HepG2 (cell line): ENCODE results near the gene REPIN1. TPM values are rescaled to one million over a fixed set of nuclear protein-coding genes. Genes with fewer than 3 reads are reported as not detected.
A peak's percentile ranks its signal among the peaks of the same experiment; 100 is the strongest.

Experiments used
- ATAC-seq: fragments of 200-7000 bp; cut with Tn5 transposase; 3 replicates; pipeline ENCODE4 v1.9.1; 2020; ENCODE audit warnings: mild to moderate bottlenecking, moderate library complexity
- Bru-seq: library from RNA; stranded (reverse); fragments of 400-500 nt; gene quantifications from one replicate; lab custom pipeline; 2021; lab: Mats Ljungman, UMichigan
- BruChase-seq, 2 experiments: library from RNA; stranded (reverse); fragments of 400-500 nt; gene quantifications; one replicate each; lab custom pipeline; 2021; lab: Mats Ljungman, UMichigan
- BruUV-seq: library from RNA; stranded (reverse); fragments of 400-500 nt; replicated peaks from 2 replicates; lab custom pipeline; 2021; lab: Mats Ljungman, UMichigan
- CTCF ChIA-PET: fragments of 300-600 bp; formaldehyde crosslinking; extraction: SDS; loops from one replicate; lab custom pipeline; 2021; ENCODE audit warnings: low total read pairs, inconsistent platforms, low intra/inter-chr PET ratio; lab: Yijun Ruan, JAX
- POLR2A ChIA-PET: fragments of 350-600 bp; sonication (Branson Sonifier 250); formaldehyde crosslinking; loops from one replicate; lab custom pipeline; 2020; ENCODE audit warnings: antibody characterized with exemption, inconsistent platforms; lab: Yijun Ruan, JAX
- DNase-seq: peaks from one replicate; pipeline ENCODE4 v3.0.0-alpha.2; 2015; ENCODE audit warnings: low spot score
- FAIRE-seq: peaks from 3 replicates; lab custom pipeline; 2011; peaks lifted over from hg19 to GRCh38; lab: Jason Lieb, UNC
- H2AFZ ChIP-seq: one replicate; pipeline ENCODE4 v1.6.1; 2011; ENCODE audit warnings: low read length, inconsistent platforms
- H3K27ac ChIP-seq: fragments of 300-600 bp; 3 replicates; pipeline ENCODE4 v1.8.0; 2011; ENCODE audit warnings: mixed run types, mild to moderate bottlenecking, mixed read lengths, low read length, inconsistent platforms; ENCODE audit not compliant: insufficient read depth; ENCODE audit errors: extremely low read length
- H3K27me3 ChIP-seq, 2 experiments: fragments of 200-600 bp in 1 of 2; 2 replicates in 1 of 2; 3 replicates in 1 of 2; pipeline versions ENCODE4 v1.6.0 to v1.8.0; 2011; ENCODE audit warnings: low read length in 2 of 2, mild to moderate bottlenecking in 2 of 2, moderate library complexity in 2 of 2, inconsistent platforms in 1 of 2; ENCODE audit not compliant: insufficient read depth in 2 of 2, control insufficient read depth in 1 of 2
- H3K36me3 ChIP-seq, 2 experiments: fragments of 200-600 bp in 1 of 2; replicated peaks in 1 of 2; 2 replicates in 1 of 2; 3 replicates in 1 of 2; pipeline versions ENCODE4 v1.5.1 to v1.8.0; 2011; ENCODE audit warnings: low read length in 2 of 2, inconsistent platforms in 1 of 2; ENCODE audit not compliant: insufficient read depth in 2 of 2, control insufficient read depth in 1 of 2
- H3K4me1 ChIP-seq: 2 replicates; pipeline ENCODE4 v1.5.1; 2012; ENCODE audit warnings: low read length, inconsistent platforms; ENCODE audit not compliant: insufficient read depth
- H3K4me2 ChIP-seq: 2 replicates; pipeline ENCODE4 v1.6.0; 2011; ENCODE audit warnings: low read depth, low read length, inconsistent platforms
- H3K4me3 ChIP-seq, 3 experiments: fragments of 200-600 bp in 1 of 3; sonication (generic), shearing (Covaris generic) in 1 of 3; replicated peaks in 1 of 3; 2 replicates each; pipeline ENCODE4 v1.5.1; 2011 to 2016; ENCODE audit warnings: low read length in 3 of 3, inconsistent platforms in 2 of 3, low read depth in 2 of 3, mild to moderate bottlenecking in 2 of 3, control low read depth in 1 of 3, mixed read lengths in 1 of 3; ENCODE audit not compliant: insufficient read depth in 1 of 3
- H3K79me2 ChIP-seq: one replicate; pipeline ENCODE4 v1.6.1; 2011; ENCODE audit warnings: low read length, inconsistent platforms; ENCODE audit not compliant: insufficient read depth
- H3K9ac ChIP-seq: 2 replicates; pipeline ENCODE4 v1.6.0; 2011; ENCODE audit warnings: mild to moderate bottlenecking, low read depth, low read length, inconsistent platforms; ENCODE audit not compliant: insufficient read depth
- H3K9me3 ChIP-seq: 2 replicates; pipeline ENCODE4 v1.5.1; 2012; ENCODE audit warnings: mild to moderate bottlenecking, low read length
- H4K20me1 ChIP-seq: 2 replicates; pipeline ENCODE4 v1.6.0; 2011; ENCODE audit warnings: inconsistent platforms, mild to moderate bottlenecking, low read length, moderate library complexity; ENCODE audit not compliant: insufficient read depth
- CHD2 ChIP-seq: IDR thresholded peaks from 2 replicates; pipeline ENCODE4 v1.6.1; 2011; ENCODE audit warnings: low read depth, low read length, improper control_type of control experiment
- GATAD1 ChIP-seq: IDR thresholded peaks from 2 replicates; pipeline ENCODE4 v1.6.1; 2016; ENCODE audit warnings: missing genetic modification reagents, missing compliant biosample characterization
- HES4 ChIP-seq: sonication (generic); formaldehyde crosslinking; IDR thresholded peaks from 2 replicates; pipeline ENCODE4 v1.9.0; 2021; ENCODE audit warnings: mild to moderate bottlenecking, missing genetic modification reagents, borderline replicate concordance
- HNF4A ChIP-seq: sonication (generic); formaldehyde crosslinking; IDR thresholded peaks from 2 replicates; pipeline ENCODE4 v1.4.0; 2020; ENCODE audit warnings: missing genetic modification reagents
- NR2F6 ChIP-seq, 2 experiments: IDR thresholded peaks; 2 replicates each; pipeline ENCODE4 v1.6.1; 2016; ENCODE audit warnings: antibody characterized with exemption in 1 of 2, mild to moderate bottlenecking in 1 of 2
- POGZ ChIP-seq: sonication (generic); formaldehyde crosslinking; IDR thresholded peaks from 2 replicates; pipeline ENCODE4 v1.4.0; 2020; ENCODE audit warnings: mild to moderate bottlenecking, missing genetic modification reagents
- PPARG ChIP-seq: conservative IDR thresholded peaks from 2 replicates; pipeline ENCODE4 v1.6.1; 2016; ENCODE audit warnings: missing biosample characterization, missing genetic modification reagents
- TBL1XR1 ChIP-seq: fragments of 150-350 bp; IDR thresholded peaks from 2 replicates; pipeline ENCODE4 v1.6.1; 2014; ENCODE audit warnings: borderline replicate concordance, low read length; ENCODE audit not compliant: partially characterized antibody
- U2AF2 ChIP-seq: fragments of 200-400 bp; formaldehyde crosslinking; IDR thresholded peaks from 2 replicates; pipeline ENCODE4 v1.6.1; 2017; ENCODE audit warnings: low read depth, mild to moderate bottlenecking, low read length
- UBTF ChIP-seq: sonication (generic); formaldehyde crosslinking; IDR thresholded peaks from 2 replicates; pipeline ENCODE4 v1.4.0; 2020; ENCODE audit warnings: mild to moderate bottlenecking, missing genetic modification reagents
- ZNF34 ChIP-seq: sonication (generic); formaldehyde crosslinking; IDR thresholded peaks from 2 replicates; pipeline ENCODE4 v1.4.0; 2020; ENCODE audit warnings: mild to moderate bottlenecking, missing genetic modification reagents, borderline replicate concordance
- ZNF350 ChIP-seq: sonication (generic); formaldehyde crosslinking; IDR thresholded peaks from 2 replicates; pipeline ENCODE4 v1.4.0; 2020; ENCODE audit warnings: mild to moderate bottlenecking, low read depth, missing genetic modification reagents, borderline replicate concordance
- ZNF563 ChIP-seq: sonication (generic); formaldehyde crosslinking; IDR thresholded peaks from 2 replicates; pipeline ENCODE4 v1.8.0; 2022; ENCODE audit warnings: mild to moderate bottlenecking, moderate library complexity, missing genetic modification reagents
- ZNF737 ChIP-seq: sonication (generic); formaldehyde crosslinking; IDR thresholded peaks from 2 replicates; pipeline ENCODE4 v1.5.0; 2020; ENCODE audit warnings: missing genetic modification reagents, mild to moderate bottlenecking, borderline replicate concordance
- WGBS: methylation state at CpG from one replicate; pipeline ENCODE4 v1.1.6; 2017; ENCODE audit warnings: low lambda C conversion rate; 5-methylcytosine and 5-hydroxymethylcytosine counted together
- in situ Hi-C: cut with HindIII; loops from 2 replicates; pipeline ENCODE4 v1.10.0; 2017; ENCODE audit warnings: low pct_unique_long_range_greater_than_20kb; ENCODE audit not compliant: extremely low pct_ligation_motif_present
- intact Hi-C: fragments of 100-400 bp; cut with micrococcal nuclease; formaldehyde crosslinking; loops from one replicate; pipeline ENCODE4 v1.10.0; 2022; ENCODE audit not compliant: unreplicated experiment
- long read RNA-seq, 2 experiments: library from RNA in 1 of 2; library from polyadenylated mRNA in 1 of 2; stranded (forward) in 1 of 2; unstranded in 1 of 2; transcript quantifications; one replicate each; pipeline ENCODE4 v2.0.0, GENCODE V29; 2019 to 2022
- polyA minus RNA-seq, 3 experiments: library from RNA; depleted of rRNA, polyadenylated mRNA; stranded (reverse); fragments of >200 nt; gene quantifications; 2 replicates each; pipeline ENCODE4 v1.2.3, GENCODE V29; 2011; ENCODE audit warnings: low replicate concordance in 1 of 3
- polyA plus RNA-seq, 8 experiments: library from polyadenylated mRNA; depleted of rRNA in 3 of 8; stranded (reverse) in 7 of 8; unstranded in 1 of 8; fragments of >200 nt; fragmentation: Illumina TruSeq in 4 of 8; extraction: Trizol in 4 of 8; gene quantifications; 2 replicates each; pipeline versions ENCODE4 v1.2.1 to v1.2.3, GENCODE V29; 2011 to 2016; ENCODE audit warnings: low read depth in 4 of 8, missing spikeins in 1 of 8, mixed read lengths in 1 of 8; ENCODE audit not compliant: insufficient read depth in 1 of 8
- total RNA-seq, 5 experiments: library from RNA; depleted of rRNA; stranded (reverse); fragments of >200 nt; fragmentation: Illumina TruSeq; extraction: Trizol; gene quantifications; 2 replicates each; pipeline ENCODE4 v1.2.3, GENCODE V29; 2016; ENCODE audit warnings: low read depth in 1 of 5

Gene REPIN1
- total RNA-seq (2016; rRNA removed; fragmentation: Illumina TruSeq; extraction: Trizol) (86.4 and 108 TPM in 2 replicates), polyA plus RNA-seq (2011; rRNA removed) (69.9 and 87.9 TPM in 2 replicates), polyA minus RNA-seq (2011; rRNA and poly(A)+ RNA removed; ENCODE audit: low replicate concordance) (81.7 and 98.0 TPM in 2 replicates), Bru-seq, nascent RNA (percentile 91 among the genes with signal in this experiment), BruChase-seq, experiment 1, labeled RNA remaining after a 6-hour chase (percentile 99 among the genes with signal in this experiment), BruChase-seq, experiment 2, labeled RNA remaining after a 2-hour chase (percentile 99 among the genes with signal in this experiment)
- 34.3 and 36.1 TPM in 2 replicates for total RNA-seq (2016; cell fraction: cytosol; rRNA removed; fragmentation: Illumina TruSeq; extraction: Trizol; ENCODE audit: low read depth)
- total RNA-seq (2016; cell fraction: insoluble cytoplasmic fraction; rRNA removed; fragmentation: Illumina TruSeq; extraction: Trizol): 77.5 and 106 TPM in 2 replicates
- 112 and 119 TPM in 2 replicates for total RNA-seq (2016; cell fraction: membrane; rRNA removed; fragmentation: Illumina TruSeq; extraction: Trizol)
- 81.1 and 91.5 TPM in 2 replicates for total RNA-seq (2016; cell fraction: nucleus; rRNA removed; fragmentation: Illumina TruSeq; extraction: Trizol)
- 58.9 and 82.1 TPM in 2 replicates for polyA plus RNA-seq (2011; cell fraction: cytosol; rRNA removed)
- polyA plus RNA-seq (2011; cell fraction: nucleus; rRNA removed): 189 and 195 TPM in 2 replicates
- 52.5 and 64.7 TPM in 2 replicates for polyA plus RNA-seq (2012)
- 22.0 and 24.7 TPM in 2 replicates for polyA plus RNA-seq (2016; cell fraction: cytosol; fragmentation: Illumina TruSeq; extraction: Trizol; ENCODE audit: low read depth)
- polyA plus RNA-seq (2016; cell fraction: insoluble cytoplasmic fraction; fragmentation: Illumina TruSeq; extraction: Trizol; ENCODE audit: low read depth): 82.2 and 105 TPM in 2 replicates
- polyA plus RNA-seq (2016; cell fraction: membrane; fragmentation: Illumina TruSeq; extraction: Trizol; ENCODE audit: low read depth): 77.8 and 77.9 TPM in 2 replicates
- 138 and 155 TPM in 2 replicates for polyA plus RNA-seq (2016; cell fraction: nucleus; fragmentation: Illumina TruSeq; extraction: Trizol; ENCODE audit: insufficient read depth, low read depth)
- 35.3 and 35.6 TPM in 2 replicates for polyA minus RNA-seq (2011; cell fraction: cytosol; rRNA and poly(A)+ RNA removed)
- 50.5 and 54.6 TPM in 2 replicates for polyA minus RNA-seq (2011; cell fraction: nucleus; rRNA and poly(A)+ RNA removed)
- long read RNA-seq, experiment 1, transcript REPIN1-202 (1 exons, 2,876 nt): major isoform, 25 of 33 reads
- long read RNA-seq, experiment 1, partial matches to known transcripts: 0 of 33 reads
- long read RNA-seq, experiment 1, other reads (novel, unspliced or antisense): 2 of 33 reads
- long read RNA-seq, experiment 2, transcript REPIN1-207 (2 exons, 1,064 nt): minor isoform, 24 of 264 reads
- long read RNA-seq, experiment 2, transcript REPIN1-202 (1 exons, 2,876 nt): major isoform, 108 of 264 reads
- long read RNA-seq, experiment 2, transcript REPIN1-214 (3 exons, 2,058 nt): minor isoform, 27 of 264 reads
- long read RNA-seq, experiment 2, transcript REPIN1-203 (2 exons, 2,969 nt): minor isoform, 42 of 264 reads
- long read RNA-seq, experiment 2, partial matches to known transcripts: 2 of 264 reads
- long read RNA-seq, experiment 2, other reads (novel, unspliced or antisense): 37 of 264 reads

GRCh38 chr7:150368096-150368883 is at the start of gene REPIN1:
Gene REPIN1 (plus strand): TSS chr7:150368822. CDS start chr7:150369712, 890 bp downstream.
- BruUV-seq: no TSS peak
- in situ Hi-C loops: no loop called here
- peaks cover 32% of the 10 kb centered on the region for H3K79me2 ChIP-seq
- TF ChIP-seq HES4 (CRISPR knock-in tag) (peak; percentile 25; the same call in 1 of the 2 replicates), ZNF34 (0 out of 2 replicates have a peak, but pooled peaks have one; percentile 80), UBTF (CRISPR knock-in tag) (peak; percentile 75; the same call in 1 of the 2 replicates), ZNF737 (CRISPR knock-in tag) (0 out of 2 replicates have a peak, but pooled peaks have one; percentile 31), ZNF350 (CRISPR knock-in tag) (0 out of 2 replicates have a peak, but pooled peaks have one; percentile 27), NR2F6 (IDR thresholded peaks at IDR 0.05) (no peak), NR2F6 (CRISPR knock-in tag; IDR thresholded peaks at IDR 0.05) (peak; percentile 43; the same call in 1 of the 2 replicates), GATAD1 (peak; percentile 70; the same call in 1 of the 2 replicates), TBL1XR1 (peak; percentile 43), HNF4A (CRISPR knock-in tag) (peak; percentile 35; the same call in 1 of the 2 replicates), ZNF563 (peak; percentile 91), PPARG (CRISPR knock-in tag) (no peak), U2AF2 (no peak), CHD2 (0 out of 2 replicates have a peak, but pooled peaks have one; percentile 34), POGZ (CRISPR knock-in tag) (peak; percentile 53; the same call in 1 of the 2 replicates)

More at GRCh38 chr7:150368096-150368883, at the start of gene REPIN1:
- peaks cover 8% of the 10 kb centered on the region; the same call in 1 of the 2 replicates for H4K20me1 ChIP-seq
- intact Hi-C loops: loop anchor here (1.0 kb wide), 2 partner anchors 9 to 27 kb away; partner anchors contain the start of gene RARRES2
- peaks cover 35% of the 10 kb centered on the region for H3K4me1 ChIP-seq
- H3K27me3 ChIP-seq: no peaks in the 10 kb centered on the region
- H3K4me3 ChIP-seq: peak within 1 kb of the TSS; percentile 68 to 84 (median 82)
- POLR2A ChIA-PET: interaction anchor here (0.9 to 6.8 kb wide), 15 partner anchors 10 to 660 kb away, joined by 3 to 141 read pairs (median 9); partner anchors contain the start of genes ABCB8, ACTR3C, LRRC61 and RARRES2
- peak within 1 kb of the TSS; percentile 61 for H2AFZ ChIP-seq
- FAIRE-seq: peak; percentile 26
- peak within 1 kb of the TSS; percentile 99 for H3K4me2 ChIP-seq
- H3K36me3 ChIP-seq: peaks cover 5 to 19% of the 10 kb centered on the region in 2 experiments; a peak in 4 of 5 replicates
- peak; percentile 71 for ATAC-seq
- H3K27ac ChIP-seq: peak within 1 kb of the TSS; percentile 100
- peak within 1 kb of the TSS; percentile 95 for H3K9ac ChIP-seq
- no peaks in the 10 kb centered on the region for H3K9me3 ChIP-seq
- peak; percentile 86 for DNase-seq
- WGBS: 0% methylated on average over 9 of the region's 85 CpGs
- CTCF ChIA-PET: no interaction called here
